Mucosa of descending colon (tissue), 3 donors: ENCODE results near the gene SPNS1. TPM values are rescaled to one million over a fixed set of nuclear protein-coding genes. Genes with fewer than 3 reads are reported as not detected.

Experiments used
- ATAC-seq: fragments of 200-7000 bp; cut with Tn5 transposase; one replicate; pipeline ENCODE4 v1.9.1; 2020; ENCODE audit warnings: mild to moderate bottlenecking, moderate library complexity
- DNase-seq, 3 donors: peaks; one replicate each; pipeline ENCODE4 v3.0.0-alpha.2; 2020
- H3K36me3 ChIP-seq: fragments of 200-600 bp; one replicate; pipeline ENCODE4 v1.8.0; 2021; ENCODE audit warnings: low read depth, mild to moderate bottlenecking
- H3K4me1 ChIP-seq: fragments of 200-600 bp; one replicate; pipeline ENCODE4 v1.8.0; 2021; ENCODE audit warnings: low read depth, mild to moderate bottlenecking
- H3K4me3 ChIP-seq: fragments of 200-600 bp; one replicate; pipeline ENCODE4 v1.8.0; 2021; ENCODE audit warnings: mild to moderate bottlenecking
- H3K9me3 ChIP-seq: fragments of 200-600 bp; one replicate; pipeline ENCODE4 v1.8.0; 2021; ENCODE audit warnings: mild to moderate bottlenecking
- CTCF ChIP-seq: fragments of 200-600 bp; IDR thresholded peaks from one replicate; pipeline ENCODE4 v1.8.0; 2022; ENCODE audit warnings: antibody characterized with exemption, mild to moderate bottlenecking
- intact Hi-C, 2 donors: fragments of 100-400 bp; cut with DNase I in 1 of 2; cut with micrococcal nuclease in 1 of 2; formaldehyde crosslinking; loops; one replicate each; pipeline versions ENCODE4 v1.11.0 to v1.11.1; 2022; cut with DNase I, micrococcal nuclease
- total RNA-seq, 3 donors: library from RNA; stranded (reverse); fragmentation: NEBNext Ultra II Directional in 2 of 3; extraction: Animal tissue kit (Norgen Biotek cat#: 25700) in 2 of 3; gene quantifications; one replicate each; pipeline versions ENCODE4 v1.2.1 to v1.2.4, GENCODE V29; 2021 to 2023
- donor health status: DM: no; HTN: no; CAD: no; lungs with moderate emphysema.
- donor health status: DM: no; HTN: no; CAD: no.
- donor health status: DM: no; HTN: yes; CAD: no.

The SPNS1 gene
- total RNA-seq, 3 donors from 2014 or later = 28.2 to 31.0 (median 30.3) TPM

GRCh38 chr16:28946681-28947080, 27.9 kb upstream of the SPNS1 start:
- intact Hi-C loops = no loop called here
- Histone ChIP-seq H3K9me3 (no peaks in the 10 kb centered on the region), H3K4me3 (no peak overlapping the region), H3K36me3 (peaks cover 5% of the 10 kb centered on the region), H3K4me1 (peaks cover 25% of the 10 kb centered on the region)
- ATAC-seq (no peak), DNase-seq (no peak)
- TF ChIP-seq CTCF = no peak

- TF ChIP-seq CTCF = peak; percentile 22
- ATAC-seq (peak; percentile 96), DNase-seq (peak; percentile 99 to 100 (median 100))
- Histone ChIP-seq H3K4me3 (peak within 1 kb of the TSS; percentile 85), H3K36me3 (peaks cover 5% of the 10 kb centered on the region), H3K4me1 (peaks cover 15% of the 10 kb centered on the region), H3K9me3 (no peaks in the 10 kb centered on the region)
- intact Hi-C loops = no loop called here
These were observed 23.7 kb upstream of the SPNS1 start, which contains the start of gene NFATC2IP for GRCh38 chr16:28950648-28951409. TSS of gene NFATC2IP (plus strand) at chr16:28950937. CDS start at chr16:28951012, 75 bp downstream.

GRCh38 chr16:28951410-28951943, 23.1 kb upstream of the SPNS1 start:
- intact Hi-C loops = no loop called here
- peak; percentile 40 to 81 (median 53) for DNase-seq
- Histone ChIP-seq H3K4me1 (peaks cover 15% of the 10 kb centered on the region), H3K36me3 (peaks cover 5% of the 10 kb centered on the region), H3K4me3 (peak overlapping the region; percentile 85), H3K9me3 (no peaks in the 10 kb centered on the region)
- no peak for ATAC-seq
- no peak for TF ChIP-seq CTCF

- no peak overlapping the region for H3K4me3 ChIP-seq
- no peaks in the 10 kb centered on the region for H3K9me3 ChIP-seq
- no peak for TF ChIP-seq CTCF
- intact Hi-C loops = no loop called here
- DNase-seq = no peak
- no peak for ATAC-seq
- H3K36me3 ChIP-seq = no peaks in the 10 kb centered on the region
- H3K4me1 ChIP-seq = no peaks in the 10 kb centered on the region
These were observed 16.4 kb upstream of the SPNS1 start for GRCh38 chr16:28958216-28958615.

GRCh38 chr16:28958836-28959235, 15.7 kb upstream of the SPNS1 start:
- ATAC-seq (no peak), DNase-seq (no peak)
- Histone ChIP-seq H3K36me3 (no peaks in the 10 kb centered on the region), H3K4me3 (no peak overlapping the region), H3K4me1 (no peaks in the 10 kb centered on the region), H3K9me3 (no peaks in the 10 kb centered on the region)
- intact Hi-C loops = no loop called here
- TF ChIP-seq CTCF = no peak
